ENCODE results near the gene NNT. TPM values are rescaled to one million over a fixed set of nuclear protein-coding genes. Genes with fewer than 3 reads are reported as not detected.
"Not testable (repeated sequence)": the region's sequence is repeated elsewhere in the genome, so short reads cannot be mapped to it uniquely, and the experiment has no call there.

Gene NNT
- 63.8 and 67.9 TPM in 2 replicates for total RNA-seq

- intact Hi-C loops (cut with micrococcal nuclease), result loop anchor here (1.0 to 5.0 kb wide), 12 partner anchors 28 to 1698 kb away; partner anchors contain the start of genes HMGCS1, MRPS30, RIMOC1 and TMEM267
Observed at GRCh38 chr5:43602461-43603343, at the start of gene NNT. Gene NNT, plus strand, starts transcription at chr5:43603180. Its CDS starts 6,016 bp downstream, at chr5:43609196.

GRCh38 chr5:43553381-43553780 is 49.6 kb upstream of the NNT start:
- intact Hi-C loops (cut with micrococcal nuclease), result loop anchor here (2.0 kb wide), 1 partner anchor 21 kb away; no protein-coding TSS in a partner anchor

GRCh38 chr5:43554497-43554896 is 48.5 kb upstream of the NNT start:
- intact Hi-C loops (cut with micrococcal nuclease), result no loop called here

GRCh38 chr5:43555895-43556606 is 46.9 kb upstream of the NNT start:
- intact Hi-C loops (cut with micrococcal nuclease), result loop anchor here (1.0 to 5.0 kb wide), 12 partner anchors 41 to 1654 kb away; partner anchors contain the start of genes C5orf34, FBXO4, HMGCS1 and MRPS30

GRCh38 chr5:43556607-43556856 is 46.4 kb upstream of the NNT start:
- intact Hi-C loops (cut with micrococcal nuclease), result loop anchor here (1.0 to 5.0 kb wide), 12 partner anchors 41 to 1654 kb away; partner anchors contain the start of genes C5orf34, FBXO4, HMGCS1 and MRPS30

- intact Hi-C loops (cut with micrococcal nuclease), result loop anchor here (1.0 to 5.0 kb wide), 12 partner anchors 42 to 1655 kb away; partner anchors contain the start of genes C5orf34, FBXO4, HMGCS1 and MRPS30
Observed at GRCh38 chr5:43556857-43557542, 46.0 kb upstream of the NNT start, which contains the start of gene PAIP1. Gene PAIP1, minus strand, starts transcription at chr5:43557077. Its CDS starts 231 bp downstream, at chr5:43556846.

- intact Hi-C loops (cut with micrococcal nuclease), result no loop called here
Observed at GRCh38 chr5:43560128-43560527, 42.9 kb upstream of the NNT start.

- intact Hi-C loops (cut with micrococcal nuclease), result no loop called here
Observed at GRCh38 chr5:43561356-43561755, 41.6 kb upstream of the NNT start.

- intact Hi-C loops (cut with micrococcal nuclease), result no loop called here
Observed at GRCh38 chr5:43563321-43563720, 39.7 kb upstream of the NNT start.

GRCh38 chr5:43564289-43564850 is 38.6 kb upstream of the NNT start:
- intact Hi-C loops (cut with micrococcal nuclease), result no loop called here

- intact Hi-C loops (cut with micrococcal nuclease), result no loop called here
Observed at GRCh38 chr5:43565043-43565442, 37.9 kb upstream of the NNT start.

- intact Hi-C loops (cut with micrococcal nuclease), result no loop called here
Observed at GRCh38 chr5:43567967-43568366, 35.0 kb upstream of the NNT start.

- intact Hi-C loops (cut with micrococcal nuclease), result no loop called here
Observed at GRCh38 chr5:43569236-43569746, 33.7 kb upstream of the NNT start.

GRCh38 chr5:43570450-43571158 is 32.4 kb upstream of the NNT start:
- intact Hi-C loops (cut with micrococcal nuclease), result no loop called here

GRCh38 chr5:43571237-43571636 is 31.7 kb upstream of the NNT start:
- intact Hi-C loops (cut with micrococcal nuclease), result no loop called here

GRCh38 chr5:43572357-43572756 is 30.6 kb upstream of the NNT start:
- intact Hi-C loops (cut with micrococcal nuclease), result no loop called here

GRCh38 chr5:43573058-43573457 is 29.9 kb upstream of the NNT start:
- intact Hi-C loops (cut with micrococcal nuclease), result no loop called here

- intact Hi-C loops (cut with micrococcal nuclease), result not testable (repeated sequence)
Observed at GRCh38 chr5:43580402-43581210, 22.4 kb upstream of the NNT start.

GRCh38 chr5:43581398-43581797 is 21.6 kb upstream of the NNT start:
- intact Hi-C loops (cut with micrococcal nuclease), result no loop called here
